GM19452 (cell line): ENCODE data around the gene GJB3.
A peak's percentile ranks its signal among the peaks of the same experiment; 100 is the strongest.
"Not testable (repeated sequence)": the region's sequence is repeated elsewhere in the genome, so short reads cannot be mapped to it uniquely, and the experiment has no call there.

Experiments used
- ATAC-seq: cut with Tn5 transposase; IDR thresholded peaks from one replicate; pipeline ENCODE4 v1.9.1; 2021; ENCODE audit not compliant: unreplicated experiment

Gene GJB3

GRCh38 chr1:34781071-34781843 lies at the start of gene GJB3:
GJB3 (plus strand) TSS chr1:34781214; CDS start chr1:34784763, 3,549 bp downstream.
- no peak for ATAC-seq

GRCh38 chr1:34732831-34733230 lies 48.2 kb upstream of the GJB3 start:
- not testable (repeated sequence) for ATAC-seq

GRCh38 chr1:34736692-34737091 lies 44.3 kb upstream of the GJB3 start:
- ATAC-seq, result no peak

GRCh38 chr1:34737236-34737635 lies 43.8 kb upstream of the GJB3 start:
- ATAC-seq, result not testable (repeated sequence)

GRCh38 chr1:34739613-34740012 lies 41.4 kb upstream of the GJB3 start:
- no peak for ATAC-seq

GRCh38 chr1:34740161-34740868 lies 40.7 kb upstream of the GJB3 start:
- ATAC-seq, result no peak

- ATAC-seq, result peak; percentile 58
Observed at GRCh38 chr1:34742667-34743270, 38.2 kb upstream of the GJB3 start.

GRCh38 chr1:34743775-34744174 lies 37.2 kb upstream of the GJB3 start:
- ATAC-seq, result no peak

- no peak for ATAC-seq
Observed at GRCh38 chr1:34744851-34745250, 36.2 kb upstream of the GJB3 start.

- no peak for ATAC-seq
Observed at GRCh38 chr1:34745666-34746065, 35.3 kb upstream of the GJB3 start.

GRCh38 chr1:34746101-34746500 lies 34.9 kb upstream of the GJB3 start:
- no peak for ATAC-seq

GRCh38 chr1:34746785-34747637 lies 34.0 kb upstream of the GJB3 start:
- ATAC-seq, result no peak

GRCh38 chr1:34747638-34747941 lies 33.4 kb upstream of the GJB3 start:
- no peak for ATAC-seq

- no peak for ATAC-seq
Observed at GRCh38 chr1:34749992-34750391, 31.0 kb upstream of the GJB3 start.

GRCh38 chr1:34750610-34751009 lies 30.4 kb upstream of the GJB3 start:
- no peak for ATAC-seq

- no peak for ATAC-seq
Observed at GRCh38 chr1:34753163-34753562, 27.9 kb upstream of the GJB3 start.

GRCh38 chr1:34754964-34755637 lies 25.9 kb upstream of the GJB3 start, which contains the start of gene GJB5:
GJB5 (plus strand) TSS chr1:34755047; CDS start chr1:34757331, 2,284 bp downstream.
- ATAC-seq, result no peak

- ATAC-seq, result no peak
Observed at GRCh38 chr1:34755961-34756360, 25.1 kb upstream of the GJB3 start.

- ATAC-seq, result no peak
Observed at GRCh38 chr1:34757386-34757785, 23.6 kb upstream of the GJB3 start.

GRCh38 chr1:34758751-34759150 lies 22.3 kb upstream of the GJB3 start:
- no peak for ATAC-seq
